Progenitor cell of endocrine pancreas (in vitro differentiated cells): ENCODE measurements around the gene MYOD1. TPM values are rescaled to one million over a fixed set of nuclear protein-coding genes. Genes with fewer than 3 reads are reported as not detected.

Source experiments
- DNase-seq: peaks from one replicate; pipeline ENCODE4 v3.0.0; 2021; ENCODE audit warnings: low spot score; ENCODE audit not compliant: unreplicated experiment
- H3K27ac Mint-ChIP-seq: 2 replicates; pipeline ENCODE4 v1.8.0; 2021; ENCODE audit warnings: mild to moderate bottlenecking, moderate library complexity, mixed read lengths
- H3K27me3 Mint-ChIP-seq: 2 replicates; pipeline ENCODE4 v1.8.0; 2021; ENCODE audit warnings: mixed read lengths
- H3K36me3 Mint-ChIP-seq: 2 replicates; pipeline ENCODE4 v1.8.0; 2022; ENCODE audit warnings: mixed read lengths; ENCODE audit not compliant: insufficient read depth
- H3K4me1 Mint-ChIP-seq: 2 replicates; pipeline ENCODE4 v1.8.0; 2021; ENCODE audit warnings: low read depth, mixed read lengths
- H3K4me3 Mint-ChIP-seq: 2 replicates; pipeline ENCODE4 v1.8.0; 2021; ENCODE audit warnings: low read depth, mild to moderate bottlenecking, moderate library complexity, mixed read lengths
- H3K9me3 Mint-ChIP-seq: 2 replicates; pipeline ENCODE4 v1.8.0; 2021; ENCODE audit warnings: low read depth, mixed read lengths
- CTCF ChIP-seq: fragments of 200-600 bp; sonication (generic); IDR thresholded peaks from one replicate; pipeline ENCODE4 v1.5.0; 2021; ENCODE audit warnings: antibody characterized with exemption, mild to moderate bottlenecking; ENCODE audit not compliant: unreplicated experiment
- total RNA-seq: library from RNA; stranded (reverse); gene quantifications from 2 replicates; pipeline ENCODE4 v1.2.1, GENCODE V29; 2021

The MYOD1 gene
- total RNA-seq, 1 donor from 2014 or later: not detected

- TF ChIP-seq CTCF: peak; percentile 50
- DNase-seq: no peak
These were observed 16.6 kb downstream of the MYOD1 start for GRCh38 chr11:17735818-17736578.

GRCh38 chr11:17736579-17736893 is 17.2 kb downstream of the MYOD1 start:
- Mint-ChIP-seq H3K27me3 (peaks cover 44% of the 10 kb centered on the region), H3K4me1 (peaks cover 11% of the 10 kb centered on the region), H3K27ac (no peak overlapping the region), H3K36me3 (peaks cover 1% of the 10 kb centered on the region), H3K9me3 (no peaks in the 10 kb centered on the region), H3K4me3 (peak overlapping the region; percentile 46)
- no peak for TF ChIP-seq CTCF
- no peak for DNase-seq

More at GRCh38 chr11:17735818-17736578, 16.6 kb downstream of the MYOD1 start:
- Mint-ChIP-seq H3K9me3 (no peaks in the 10 kb centered on the region), H3K27ac (no peak overlapping the region), H3K27me3 (peaks cover 45% of the 10 kb centered on the region), H3K4me1 (peaks cover 11% of the 10 kb centered on the region), H3K36me3 (peaks cover 1% of the 10 kb centered on the region), H3K4me3 (no peak overlapping the region)

GRCh38 chr11:17736930-17737817 is 17.8 kb downstream of the MYOD1 start:
- Mint-ChIP-seq H3K9me3 (no peaks in the 10 kb centered on the region), H3K27me3 (peaks cover 43% of the 10 kb centered on the region)

GRCh38 chr11:17738151-17738973 is 19.0 kb downstream of the MYOD1 start:
- H3K4me3 Mint-ChIP-seq: no peak overlapping the region
- no peak for TF ChIP-seq CTCF
- peaks cover 1% of the 10 kb centered on the region for H3K36me3 Mint-ChIP-seq
- DNase-seq: no peak
- peaks cover 35% of the 10 kb centered on the region for H3K27me3 Mint-ChIP-seq
- peaks cover 7% of the 10 kb centered on the region for H3K4me1 Mint-ChIP-seq
- no peaks in the 10 kb centered on the region for H3K9me3 Mint-ChIP-seq
- no peak overlapping the region for H3K27ac Mint-ChIP-seq

More at GRCh38 chr11:17736930-17737817, 17.8 kb downstream of the MYOD1 start:
- DNase-seq: no peak
- Mint-ChIP-seq H3K4me3 (peak overlapping the region; percentile 46), H3K27ac (no peak overlapping the region), H3K4me1 (peaks cover 11% of the 10 kb centered on the region), H3K36me3 (peaks cover 1% of the 10 kb centered on the region)
- no peak for TF ChIP-seq CTCF

- no peaks in the 10 kb centered on the region for H3K9me3 Mint-ChIP-seq
These were observed 20.6 kb downstream of the MYOD1 start for GRCh38 chr11:17739945-17740338.

More at GRCh38 chr11:17739945-17740338, 20.6 kb downstream of the MYOD1 start:
- H3K27ac Mint-ChIP-seq: no peak overlapping the region
- peaks cover 1% of the 10 kb centered on the region for H3K36me3 Mint-ChIP-seq
- H3K27me3 Mint-ChIP-seq: peaks cover 34% of the 10 kb centered on the region
- peaks cover 2% of the 10 kb centered on the region for H3K4me1 Mint-ChIP-seq
- H3K4me3 Mint-ChIP-seq: no peak overlapping the region
- no peak for DNase-seq
- TF ChIP-seq CTCF: no peak
